Astrocyte (in vitro differentiated cells and primary cell): ENCODE measurements around the gene CCDC180.

Experiments
- CTCF ChIP-seq: IDR thresholded peaks from 2 replicates; pipeline ENCODE4 v1.5.1; 2011; ENCODE audit warnings: low read depth, mild to moderate bottlenecking, inconsistent platforms, low read length, moderate library complexity; ENCODE audit not compliant: insufficient read depth
- EZH2 ChIP-seq: IDR thresholded peaks from 2 replicates; pipeline ENCODE4 v1.6.1; 2012; ENCODE audit warnings: mild to moderate bottlenecking, low read length, inconsistent platforms; ENCODE audit not compliant: insufficient read depth

GRCh38 chr9:97313243-97313642, 5.8 kb downstream of the CCDC180 start:
- TF ChIP-seq CTCF (no peak), EZH2 (no peak)
